PFSK-1 (cell line): ENCODE results near the gene SLC25A41.

ENCODE experiments used
- FOXP2 ChIP-seq: optimal IDR thresholded peaks from 2 replicates; pipeline ENCODE3; 2011; ENCODE audit warnings: borderline replicate concordance, control low read depth, inconsistent platforms; ENCODE audit not compliant: insufficient read depth; ENCODE audit errors: extremely low read length, extremely low read depth
- POLR2AphosphoS5 ChIP-seq: IDR thresholded peaks from 2 replicates; pipeline ENCODE4 v1.6.1; 2012; ENCODE audit warnings: low read depth, mild to moderate bottlenecking, control low read depth, low read length, moderate library complexity
- REST ChIP-seq, 2 experiments: IDR thresholded peaks; 2 replicates each; pipeline versions ENCODE4 v1.6.1 to v1.8.0; 2011 to 2012; ENCODE audit warnings: low read depth in 2 of 2, low read length in 2 of 2, control low read depth in 1 of 2, inconsistent platforms in 1 of 2, mild to moderate bottlenecking in 1 of 2, moderate library complexity in 1 of 2; ENCODE audit not compliant: insufficient read depth in 1 of 2
- SIN3A ChIP-seq: IDR thresholded peaks from 2 replicates; pipeline ENCODE4 v1.6.1; 2012; ENCODE audit warnings: mild to moderate bottlenecking, low read length, moderate library complexity, borderline replicate concordance; ENCODE audit not compliant: insufficient read depth
- TAF1 ChIP-seq: IDR thresholded peaks from 2 replicates; pipeline ENCODE4 v1.6.1; 2012; ENCODE audit warnings: low read length, control low read depth, borderline replicate concordance; ENCODE audit not compliant: insufficient read depth

Gene SLC25A41

GRCh38 chr19:6450166-6450565, 16.6 kb upstream of the SLC25A41 start:
- TF ChIP-seq SIN3A, result no peak
- no peak for TF ChIP-seq POLR2AphosphoS5
- no peak for TF ChIP-seq FOXP2
- no peak for TF ChIP-seq TAF1
- TF ChIP-seq REST (IDR thresholded peaks at IDR 0.05; ENCODE audit: insufficient read depth in 1 of 2, low read depth in 2 of 2, low read length in 2 of 2), result no peak

GRCh38 chr19:6448045-6448444, 14.5 kb upstream of the SLC25A41 start:
- TF ChIP-seq TAF1 (no peak), SIN3A (no peak), FOXP2 (no peak), POLR2AphosphoS5 (no peak), REST (IDR thresholded peaks at IDR 0.05; ENCODE audit: insufficient read depth in 1 of 2, low read depth in 2 of 2, low read length in 2 of 2) (no peak)

- TF ChIP-seq TAF1 (no peak), FOXP2 (no peak), REST (IDR thresholded peaks at IDR 0.05; ENCODE audit: insufficient read depth in 1 of 2, low read depth in 2 of 2, low read length in 2 of 2) (no peak), SIN3A (no peak), POLR2AphosphoS5 (no peak)
Measured at GRCh38 chr19:6446452-6446851, 12.9 kb upstream of the SLC25A41 start.

- TF ChIP-seq FOXP2, result no peak
- TF ChIP-seq TAF1, result no peak
- no peak for TF ChIP-seq REST (IDR thresholded peaks at IDR 0.05; ENCODE audit: insufficient read depth in 1 of 2, low read depth in 2 of 2, low read length in 2 of 2)
- TF ChIP-seq POLR2AphosphoS5, result no peak
- TF ChIP-seq SIN3A, result no peak
Measured at GRCh38 chr19:6443986-6444385, 10.4 kb upstream of the SLC25A41 start.

GRCh38 chr19:6442087-6442688, 8.6 kb upstream of the SLC25A41 start:
- no peak for TF ChIP-seq POLR2AphosphoS5
